Nephron (organoid): ENCODE results near the gene RMC1.
A peak's percentile ranks its signal among the peaks of the same experiment; 100 is the strongest.

Source experiments
- H3K27ac Mint-ChIP-seq, 3 experiments: 2 replicates each; pipeline ENCODE4 v1.8.0; 2020; ENCODE audit warnings: mixed read lengths in 3 of 3, mild to moderate bottlenecking in 2 of 3, moderate library complexity in 1 of 3
- H3K27me3 Mint-ChIP-seq: 2 replicates; pipeline ENCODE4 v1.8.0; 2021; ENCODE audit warnings: low read depth, mild to moderate bottlenecking, moderate library complexity, mixed read lengths
- H3K36me3 Mint-ChIP-seq: 2 replicates; pipeline ENCODE4 v1.8.0; 2020; ENCODE audit warnings: low read depth, mixed read lengths
- H3K4me1 Mint-ChIP-seq: 2 replicates; pipeline ENCODE4 v1.8.0; 2020; ENCODE audit warnings: mixed read lengths
- H3K4me3 Mint-ChIP-seq, 3 experiments: 2 replicates each; pipeline ENCODE4 v1.8.0; 2020; ENCODE audit warnings: mild to moderate bottlenecking in 3 of 3, mixed read lengths in 3 of 3, moderate library complexity in 2 of 3
- H3K9me3 Mint-ChIP-seq: 2 replicates; pipeline ENCODE4 v1.8.0; 2020; ENCODE audit warnings: mixed read lengths
- TF ChIP-seq, protein P1 (sequence below), 3 experiments: fragments of 200-600 bp; sonication (generic); IDR thresholded peaks; one replicate each; pipeline ENCODE4 v1.5.0; 2021; ENCODE audit warnings: antibody characterized with exemption in 3 of 3; ENCODE audit not compliant: unreplicated experiment in 3 of 3

The RMC1 gene

DNA sequence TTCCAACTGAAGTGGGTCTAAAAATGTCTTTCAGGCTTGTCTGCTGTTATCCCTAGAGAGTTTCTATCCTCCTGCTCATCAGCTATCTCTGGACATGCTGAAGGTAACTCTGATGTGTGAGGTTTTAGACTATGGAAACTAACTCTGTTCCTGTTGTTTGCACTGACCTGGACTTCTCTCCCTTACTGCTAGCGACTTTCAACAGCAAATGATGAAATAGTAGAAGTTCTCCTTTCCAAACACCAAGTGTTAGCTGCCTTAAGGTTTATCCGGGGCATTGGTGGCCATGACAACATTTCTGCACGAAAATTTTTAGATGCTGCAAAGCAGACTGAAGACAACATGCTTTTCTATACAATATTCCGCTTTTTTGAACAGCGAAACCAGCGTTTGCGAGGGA, 26.9 kb downstream of the RMC1 start:
- no peaks in the 10 kb centered on the region for H3K27me3 Mint-ChIP-seq

DNA sequence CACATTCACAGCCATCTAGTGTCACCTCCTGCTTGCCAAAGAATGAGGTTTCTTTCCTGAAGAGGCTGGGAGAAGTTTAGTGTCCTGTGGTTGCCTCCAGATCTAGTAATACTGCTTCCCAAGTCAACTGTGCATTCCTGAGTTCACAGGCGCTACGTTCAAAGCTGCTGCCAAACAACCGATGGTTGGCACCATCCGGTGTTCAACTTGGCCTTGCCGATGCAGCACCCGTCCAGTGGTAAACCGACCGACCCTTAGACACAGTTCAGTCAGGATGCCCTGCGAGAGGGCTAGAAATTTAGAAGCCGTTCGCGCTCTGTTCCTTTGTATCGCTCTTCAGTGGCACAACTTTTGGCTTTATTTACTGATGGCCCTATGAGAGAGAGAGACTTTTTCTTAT, 28.6 kb downstream of the RMC1 start:
- TF ChIP-seq, protein P1, sequence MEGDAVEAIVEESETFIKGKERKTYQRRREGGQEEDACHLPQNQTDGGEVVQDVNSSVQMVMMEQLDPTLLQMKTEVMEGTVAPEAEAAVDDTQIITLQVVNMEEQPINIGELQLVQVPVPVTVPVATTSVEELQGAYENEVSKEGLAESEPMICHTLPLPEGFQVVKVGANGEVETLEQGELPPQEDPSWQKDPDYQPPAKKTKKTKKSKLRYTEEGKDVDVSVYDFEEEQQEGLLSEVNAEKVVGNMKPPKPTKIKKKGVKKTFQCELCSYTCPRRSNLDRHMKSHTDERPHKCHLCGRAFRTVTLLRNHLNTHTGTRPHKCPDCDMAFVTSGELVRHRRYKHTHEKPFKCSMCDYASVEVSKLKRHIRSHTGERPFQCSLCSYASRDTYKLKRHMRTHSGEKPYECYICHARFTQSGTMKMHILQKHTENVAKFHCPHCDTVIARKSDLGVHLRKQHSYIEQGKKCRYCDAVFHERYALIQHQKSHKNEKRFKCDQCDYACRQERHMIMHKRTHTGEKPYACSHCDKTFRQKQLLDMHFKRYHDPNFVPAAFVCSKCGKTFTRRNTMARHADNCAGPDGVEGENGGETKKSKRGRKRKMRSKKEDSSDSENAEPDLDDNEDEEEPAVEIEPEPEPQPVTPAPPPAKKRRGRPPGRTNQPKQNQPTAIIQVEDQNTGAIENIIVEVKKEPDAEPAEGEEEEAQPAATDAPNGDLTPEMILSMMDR (IDR thresholded peaks at IDR 0.05; ENCODE audit: unreplicated experiment in 3 of 3), result no peak
- H3K4me3 Mint-ChIP-seq, result no peak overlapping the region
- no peaks in the 10 kb centered on the region for H3K27me3 Mint-ChIP-seq
- peaks cover 71% of the 10 kb centered on the region for H3K36me3 Mint-ChIP-seq
- H3K9me3 Mint-ChIP-seq, result no peaks in the 10 kb centered on the region
- H3K27ac Mint-ChIP-seq, result peak overlapping the region; percentile 10 to 93 (median 90)
- peaks cover 18% of the 10 kb centered on the region for H3K4me1 Mint-ChIP-seq

More for the DNA sequence above, 26.9 kb downstream of the RMC1 start:
- Mint-ChIP-seq H3K27ac (no peak overlapping the region), H3K4me3 (no peak overlapping the region), H3K9me3 (no peaks in the 10 kb centered on the region), H3K4me1 (peaks cover 12% of the 10 kb centered on the region), H3K36me3 (peaks cover 69% of the 10 kb centered on the region)
- TF ChIP-seq, protein P1 (IDR thresholded peaks at IDR 0.05; ENCODE audit: unreplicated experiment in 3 of 3), result no peak

DNA sequence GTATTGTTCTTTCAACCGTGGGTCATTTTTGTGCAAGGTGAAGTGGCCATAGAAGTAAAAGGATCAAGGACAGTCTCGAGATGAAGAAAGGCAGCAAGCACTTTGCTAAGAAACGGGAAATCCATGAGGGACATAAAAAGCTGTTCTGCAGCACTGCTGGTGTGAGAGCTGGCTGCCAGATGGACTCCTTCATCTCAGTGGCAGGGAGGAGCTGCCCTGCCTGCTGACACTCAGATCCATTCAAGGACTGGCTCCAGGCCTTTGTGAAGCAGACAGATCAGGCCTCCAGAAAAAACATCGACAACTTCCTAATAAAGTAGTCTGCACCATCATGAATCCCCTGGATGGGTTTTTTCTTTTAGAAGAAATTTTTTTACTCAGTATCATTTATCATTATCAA, 29.5 kb downstream of the RMC1 start:
- H3K4me1 Mint-ChIP-seq, result peaks cover 24% of the 10 kb centered on the region
- TF ChIP-seq, protein P1 (IDR thresholded peaks at IDR 0.05; ENCODE audit: unreplicated experiment in 3 of 3), result no peak
- H3K9me3 Mint-ChIP-seq, result no peaks in the 10 kb centered on the region
- H3K4me3 Mint-ChIP-seq, result no peak overlapping the region
- no peaks in the 10 kb centered on the region for H3K27me3 Mint-ChIP-seq
- H3K27ac Mint-ChIP-seq, result peak overlapping the region; percentile 88 to 93 (median 90)
- peaks cover 75% of the 10 kb centered on the region for H3K36me3 Mint-ChIP-seq

DNA sequence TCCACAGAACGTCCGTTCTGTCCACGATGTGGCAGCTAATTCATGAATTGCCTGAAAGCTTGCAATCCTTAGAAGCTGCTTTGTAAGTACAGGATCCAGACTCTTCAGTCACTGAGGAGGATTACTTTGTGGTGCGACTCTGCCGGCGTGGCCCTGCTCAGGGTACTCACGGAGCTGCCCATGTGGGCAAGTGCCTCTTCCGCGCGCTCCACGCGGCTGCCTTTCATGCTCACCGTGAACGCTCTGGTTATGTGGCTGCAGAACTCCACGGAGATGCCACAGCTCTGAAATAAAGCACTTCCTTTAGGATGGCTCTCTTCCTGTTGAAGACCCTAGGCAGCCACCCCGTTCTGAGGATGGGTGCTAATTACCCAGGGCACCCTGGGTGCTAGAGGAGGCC, 31.0 kb downstream of the RMC1 start:
- no peak overlapping the region for H3K4me3 Mint-ChIP-seq
- peaks cover 33% of the 10 kb centered on the region for H3K4me1 Mint-ChIP-seq
- H3K36me3 Mint-ChIP-seq, result peaks cover 75% of the 10 kb centered on the region
- H3K27ac Mint-ChIP-seq, result no peak overlapping the region
- H3K9me3 Mint-ChIP-seq, result no peaks in the 10 kb centered on the region
- TF ChIP-seq, protein P1 (IDR thresholded peaks at IDR 0.05; ENCODE audit: unreplicated experiment in 3 of 3), result no peak
- H3K27me3 Mint-ChIP-seq, result no peaks in the 10 kb centered on the region

DNA sequence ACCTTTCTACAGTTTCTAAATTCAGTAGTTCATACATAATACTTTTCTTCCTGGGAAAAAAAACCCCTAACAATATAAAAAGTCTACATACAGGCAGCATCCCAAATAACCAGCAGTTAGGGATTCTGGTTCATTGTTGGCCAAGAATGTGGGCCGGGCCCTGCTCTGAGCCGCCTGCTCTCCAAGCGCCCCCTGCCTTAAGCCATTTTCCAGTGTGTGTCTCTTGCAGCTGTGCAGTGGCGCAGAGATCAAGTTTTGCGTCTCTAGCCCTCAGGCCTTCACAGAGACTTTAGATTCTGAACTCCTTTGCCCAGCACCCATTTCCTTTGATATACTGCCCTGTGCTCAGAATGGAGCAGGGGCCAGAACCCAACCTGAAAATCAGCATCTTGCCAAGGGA, 32.9 kb downstream of the RMC1 start:
- peaks cover 72% of the 10 kb centered on the region for H3K36me3 Mint-ChIP-seq
- H3K4me1 Mint-ChIP-seq, result peaks cover 39% of the 10 kb centered on the region
- peak overlapping the region; percentile 17 to 54 (median 53) for H3K27ac Mint-ChIP-seq
- TF ChIP-seq, protein P1 (IDR thresholded peaks at IDR 0.05; ENCODE audit: unreplicated experiment in 3 of 3), result no peak
- H3K4me3 Mint-ChIP-seq, result no peak overlapping the region
- no peaks in the 10 kb centered on the region for H3K9me3 Mint-ChIP-seq
- H3K27me3 Mint-ChIP-seq, result no peaks in the 10 kb centered on the region

DNA sequence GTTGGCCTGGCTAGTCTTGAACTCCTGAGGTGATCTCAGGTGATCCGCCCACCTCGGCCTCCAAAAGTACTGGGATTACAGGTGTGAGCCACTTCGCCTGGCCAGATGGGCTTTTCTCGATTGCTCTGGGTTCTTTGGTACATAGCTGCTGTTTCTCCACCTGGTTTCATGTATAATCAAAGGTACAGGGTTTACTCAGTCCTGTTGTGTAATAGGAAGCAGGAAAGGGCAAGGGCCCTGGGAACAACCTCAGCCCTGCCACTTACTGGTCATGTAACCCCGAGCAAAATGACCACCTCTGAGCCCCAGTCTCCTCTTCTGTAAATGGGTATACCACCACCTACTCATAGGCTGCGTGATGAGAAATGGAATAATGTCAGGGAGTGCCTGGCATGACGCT, 34.0 kb downstream of the RMC1 start:
- no peaks in the 10 kb centered on the region for H3K27me3 Mint-ChIP-seq

More for the DNA sequence above, 34.0 kb downstream of the RMC1 start:
- Mint-ChIP-seq H3K9me3 (no peaks in the 10 kb centered on the region), H3K4me3 (no peak overlapping the region), H3K4me1 (peaks cover 39% of the 10 kb centered on the region), H3K36me3 (peaks cover 67% of the 10 kb centered on the region), H3K27ac (peak overlapping the region in 1 of 3 experiments; percentile 23)
- TF ChIP-seq, protein P1 (IDR thresholded peaks at IDR 0.05; ENCODE audit: unreplicated experiment in 3 of 3), result no peak
